ENCODE measurements around the gene PLCB1. TPM values are rescaled to one million over a fixed set of nuclear protein-coding genes. Genes with fewer than 3 reads are reported as not detected.

PLCB1 gene
- total and polyA plus RNA-seq, 10 of the 15 experiments (the other 5 are each of a cell fraction or from before 2014, with no cell fraction given): 0.05 to 5.3 (median 0.17) TPM; not detected in 1

DNA sequence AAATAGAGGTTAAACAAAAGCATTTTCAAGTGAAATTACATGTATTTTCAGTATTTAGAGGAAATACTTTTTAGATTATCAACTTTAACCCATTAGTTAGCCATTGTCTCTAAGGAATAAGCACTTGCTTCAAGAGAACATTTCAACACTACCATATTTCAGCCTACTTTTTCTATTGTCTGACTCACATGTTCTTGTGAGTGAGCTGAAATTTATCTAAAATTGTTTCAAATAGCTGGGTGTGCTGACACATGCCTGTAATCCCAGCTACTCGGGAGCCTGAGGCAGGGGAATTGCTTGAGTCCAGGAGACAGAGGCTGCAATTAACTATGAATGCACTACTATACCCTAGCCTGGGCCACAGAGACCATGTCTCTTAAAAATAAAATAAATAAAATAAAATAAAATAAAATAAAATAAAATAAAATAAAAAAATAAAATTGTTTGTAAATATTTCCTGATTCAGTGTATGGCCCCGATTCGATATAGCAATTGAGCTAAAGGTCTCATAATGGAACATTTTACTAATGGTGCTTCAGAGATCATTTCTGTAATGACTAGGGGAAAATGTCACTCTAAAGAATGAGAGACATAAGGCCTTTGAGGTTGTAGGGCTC lies 612.3 kb downstream of the PLCB1 start:
- Histone ChIP-seq H3K9ac (ENCODE audit: control insufficient read depth, insufficient read depth, low read length) (no peak overlapping the region), H3K4me3 (no peak overlapping the region), H2AFZ (ENCODE audit: control insufficient read depth, low read depth, low read length) (no peak overlapping the region), H3K4me2 (ENCODE audit: control insufficient read depth, insufficient read depth) (no peak overlapping the region), H3K27ac (ENCODE audit: control insufficient read depth, insufficient read depth) (no peak overlapping the region), H3K4me1 (ENCODE audit: control insufficient read depth, insufficient read depth, low read length) (no peaks in the 10 kb centered on the region), H3K27me3 (replicated peaks in 1 of 2; ENCODE audit: control insufficient read depth in 2 of 2, insufficient read depth in 2 of 2, low read length in 1 of 2) (no peaks in the 10 kb centered on the region), H4K20me1 (ENCODE audit: control insufficient read depth, insufficient read depth) (no peaks in the 10 kb centered on the region), H3K9me3 (replicated peaks; ENCODE audit: control insufficient read depth, insufficient read depth, low read length) (no peaks in the 10 kb centered on the region), H3K36me3 (ENCODE audit: control insufficient read depth in 2 of 2, insufficient read depth in 2 of 2, low read length in 1 of 2) (no peaks in the 10 kb centered on the region), H3K79me2 (ENCODE audit: control insufficient read depth, insufficient read depth, low read length) (no peaks in the 10 kb centered on the region)
- in situ Hi-C loops (cut with MboI) (no loop called here), intact Hi-C loops (cut with micrococcal nuclease; ENCODE audit: unreplicated experiment) (no loop called here)
- SMC1A ChIA-PET (ENCODE audit: uncharacterized antibody, unreplicated experiment): no interaction called here
- WGBS (ENCODE audit: insufficient coverage, insufficient replicate concordance, low lambda C conversion rate, missing lambda C conversion rate): 39% methylated on average over 3 of the region's 3 CpGs
- TF ChIP-seq, protein P1, sequence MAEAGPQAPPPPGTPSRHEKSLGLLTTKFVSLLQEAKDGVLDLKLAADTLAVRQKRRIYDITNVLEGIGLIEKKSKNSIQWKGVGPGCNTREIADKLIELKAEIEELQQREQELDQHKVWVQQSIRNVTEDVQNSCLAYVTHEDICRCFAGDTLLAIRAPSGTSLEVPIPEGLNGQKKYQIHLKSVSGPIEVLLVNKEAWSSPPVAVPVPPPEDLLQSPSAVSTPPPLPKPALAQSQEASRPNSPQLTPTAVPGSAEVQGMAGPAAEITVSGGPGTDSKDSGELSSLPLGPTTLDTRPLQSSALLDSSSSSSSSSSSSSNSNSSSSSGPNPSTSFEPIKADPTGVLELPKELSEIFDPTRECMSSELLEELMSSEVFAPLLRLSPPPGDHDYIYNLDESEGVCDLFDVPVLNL (IDR thresholded peaks at IDR 0.05; ENCODE audit: low read depth, low read length): no peak
- TF ChIP-seq RAD51 (IDR thresholded peaks at IDR 0.05): no peak
- TF ChIP-seq, protein P2, sequence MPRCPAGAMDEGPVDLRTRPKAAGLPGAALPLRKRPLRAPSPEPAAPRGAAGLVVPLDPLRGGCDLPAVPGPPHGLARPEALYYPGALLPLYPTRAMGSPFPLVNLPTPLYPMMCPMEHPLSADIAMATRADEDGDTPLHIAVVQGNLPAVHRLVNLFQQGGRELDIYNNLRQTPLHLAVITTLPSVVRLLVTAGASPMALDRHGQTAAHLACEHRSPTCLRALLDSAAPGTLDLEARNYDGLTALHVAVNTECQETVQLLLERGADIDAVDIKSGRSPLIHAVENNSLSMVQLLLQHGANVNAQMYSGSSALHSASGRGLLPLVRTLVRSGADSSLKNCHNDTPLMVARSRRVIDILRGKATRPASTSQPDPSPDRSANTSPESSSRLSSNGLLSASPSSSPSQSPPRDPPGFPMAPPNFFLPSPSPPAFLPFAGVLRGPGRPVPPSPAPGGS (IDR thresholded peaks at IDR 0.05; ENCODE audit: borderline replicate concordance, insufficient read depth, low read depth, low read length, poor library complexity, severe bottlenecking): no peak
- TF ChIP-seq BRCA1 (IDR thresholded peaks at IDR 0.05; ENCODE audit: low read depth, low read length): no peak
- TF ChIP-seq SMC3 (IDR thresholded peaks at IDR 0.05; ENCODE audit: borderline replicate concordance, low read length): no peak
- TF ChIP-seq RAD21 (IDR thresholded peaks at IDR 0.05; ENCODE audit: insufficient read depth, low read depth, low read length): no peak
- TF ChIP-seq BMI1 (IDR thresholded peaks at IDR 0.05; ENCODE audit: borderline replicate concordance): no peak
- no peak for TF ChIP-seq RCOR1 (conservative IDR thresholded peaks at IDR 0.05; ENCODE audit: low read depth, low read length)
- no peak for TF ChIP-seq ZNF207 (IDR thresholded peaks at IDR 0.05; ENCODE audit: borderline replicate concordance)
- TF ChIP-seq NRF1 (conservative IDR thresholded peaks at IDR 0.05; ENCODE audit: low read depth, low read length): no peak
- no peak for TF ChIP-seq TCF3 (IDR thresholded peaks at IDR 0.05; ENCODE audit: borderline replicate concordance, insufficient read depth, low read depth, low read length)
- no peak for TF ChIP-seq JUNB (IDR thresholded peaks at IDR 0.05)
- no peak for TF ChIP-seq NBN (IDR thresholded peaks at IDR 0.05)
- TF ChIP-seq HDAC6 (IDR thresholded peaks at IDR 0.05; ENCODE audit: unreplicated experiment): no peak
- no peak for TF ChIP-seq BACH1 (IDR thresholded peaks at IDR 0.05; ENCODE audit: borderline replicate concordance)
- no peak for DNase-seq (ENCODE audit: low read depth, low spot score)
- FAIRE-seq: no peak
- RAD21 ChIA-PET (ENCODE audit: unreplicated experiment): no interaction called here
- ATAC-seq: no peak
- CTCF ChIA-PET: no interaction called here
- POLR2A ChIA-PET: no interaction called here
- no TSS peak for BruUV-seq (replicated peaks)
